HuH-7.5 (cell line): ENCODE data around the gene TRIM15.
"Not testable (repeated sequence)": the region's sequence is repeated elsewhere in the genome, so short reads cannot be mapped to it uniquely, and the experiment has no call there.

Experiments used
- DNase-seq: peaks from one replicate; pipeline ENCODE4 v3.0.0; 2011; ENCODE audit warnings: low spot score

The TRIM15 gene

GRCh38 chr6:30198166-30199084 lies 35.1 kb downstream of the TRIM15 start:
- no peak for DNase-seq

GRCh38 chr6:30200551-30201281 lies 37.4 kb downstream of the TRIM15 start:
- no peak for DNase-seq

GRCh38 chr6:30202366-30202765 lies 39.0 kb downstream of the TRIM15 start:
- DNase-seq = no peak

- DNase-seq = no peak
These were observed 40.8 kb downstream of the TRIM15 start for GRCh38 chr6:30204116-30204515.

- no peak for DNase-seq
These were observed 42.8 kb downstream of the TRIM15 start for GRCh38 chr6:30206152-30206551.

- DNase-seq = peak; percentile 37
These were observed 43.7 kb downstream of the TRIM15 start for GRCh38 chr6:30206799-30207618.

GRCh38 chr6:30207619-30208295 lies 44.4 kb downstream of the TRIM15 start:
- no peak for DNase-seq

GRCh38 chr6:30211306-30211705 lies 48.0 kb downstream of the TRIM15 start:
- DNase-seq = no peak

GRCh38 chr6:30211899-30212298 lies 48.6 kb downstream of the TRIM15 start:
- no peak for DNase-seq

- DNase-seq = peak; percentile 91
These were observed 49.7 kb downstream of the TRIM15 start, which contains the start of gene TRIM26 for GRCh38 chr6:30212865-30213666. TSS of gene TRIM26 (minus strand) at chr6:30213406. CDS start at chr6:30199103, 14,303 bp downstream.

GRCh38 chr6:30213667-30213956 lies 50.3 kb downstream of the TRIM15 start:
- DNase-seq = no peak

GRCh38 chr6:30213957-30214656 lies 50.8 kb downstream of the TRIM15 start:
- peak; percentile 48 for DNase-seq

- DNase-seq = no peak
These were observed 51.3 kb downstream of the TRIM15 start for GRCh38 chr6:30214657-30214982.

GRCh38 chr6:30216096-30216495 lies 52.8 kb downstream of the TRIM15 start:
- no peak for DNase-seq

- peak; percentile 37 for DNase-seq
These were observed 55.9 kb downstream of the TRIM15 start for GRCh38 chr6:30219244-30219643.

GRCh38 chr6:30221395-30221794 lies 58.0 kb downstream of the TRIM15 start:
- not testable (repeated sequence) for DNase-seq

GRCh38 chr6:30221956-30222355 lies 58.6 kb downstream of the TRIM15 start:
- not testable (repeated sequence) for DNase-seq
